DMS153 treated with DMSO at 0.1 percent for 48 hours (cell line): ENCODE data around the gene CBFA2T3.

Source experiments
- DNase-seq: peaks from one replicate; lab custom pipeline; 2025; ENCODE audit not compliant: unreplicated experiment; lab: John Stamatoyannopoulos, UW

Gene CBFA2T3

DNA sequence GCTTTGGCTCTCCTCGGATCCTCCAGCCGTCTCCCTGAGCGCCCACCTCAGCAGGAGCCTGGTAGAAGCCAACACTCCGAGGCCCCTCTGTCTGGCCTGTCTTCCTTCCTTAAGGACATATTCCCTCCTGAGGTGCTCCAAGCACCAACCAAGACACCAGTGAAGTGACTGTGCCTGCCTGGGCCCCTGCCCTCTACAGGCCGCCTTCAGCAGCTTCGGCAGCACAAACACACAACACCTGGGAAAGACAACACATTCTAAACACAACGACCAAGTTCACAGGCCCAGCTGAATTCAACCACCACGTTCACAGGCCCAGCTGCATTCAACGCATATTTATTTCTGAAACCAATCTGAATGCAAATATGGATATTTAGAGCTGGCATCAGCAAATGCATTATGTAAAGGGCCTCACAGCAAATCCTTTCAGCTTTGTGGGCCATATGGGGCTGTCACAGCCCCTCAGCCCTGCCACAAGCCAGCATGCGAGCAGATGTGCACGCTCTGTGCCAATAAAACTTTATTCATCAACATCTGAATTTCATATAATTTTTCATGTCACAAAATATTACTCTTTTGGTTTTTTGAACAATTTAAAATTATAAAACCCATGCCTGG, 132.5 kb downstream of the CBFA2T3 start:
- DNase-seq: no peak

- DNase-seq: no peak
Measured at GRCh38 chr16:88843256-88843655, 133.8 kb downstream of the CBFA2T3 start.

- DNase-seq: no peak
Measured at GRCh38 chr16:88842806-88843205, 134.2 kb downstream of the CBFA2T3 start.

- DNase-seq: no peak
Measured at GRCh38 chr16:88842308-88842756, 134.7 kb downstream of the CBFA2T3 start.

- no peak for DNase-seq
Measured at GRCh38 chr16:88841521-88842307, 135.3 kb downstream of the CBFA2T3 start.

DNA sequence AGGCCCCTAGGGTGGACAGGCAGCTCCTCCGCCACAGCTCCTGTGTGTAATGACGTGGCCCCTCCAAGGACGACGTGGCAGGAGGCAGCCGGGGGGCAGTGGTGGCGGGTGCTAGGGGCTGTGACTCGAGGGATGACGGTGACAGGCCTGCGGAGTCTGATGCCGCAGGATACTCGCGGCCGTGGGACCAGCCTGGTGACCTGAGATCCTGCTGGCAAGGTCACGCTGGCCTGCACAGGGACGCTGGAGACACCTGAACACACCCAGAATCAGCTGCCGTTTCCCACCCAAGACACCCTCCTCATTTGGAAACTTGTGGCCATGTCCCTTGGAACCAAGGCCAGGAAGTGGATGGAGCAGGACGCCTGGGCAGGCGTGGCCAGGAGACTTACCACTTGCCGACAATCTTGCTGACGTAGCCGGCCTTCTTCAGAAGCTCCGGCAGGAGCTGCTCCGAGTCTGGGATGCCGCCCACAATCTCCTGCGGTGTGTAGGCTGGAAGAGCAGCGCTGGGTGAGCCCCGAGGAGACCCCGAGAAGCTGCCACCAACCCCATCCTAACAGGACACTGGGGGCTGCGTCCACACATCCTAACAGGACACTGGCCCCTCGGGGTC, 136.3 kb downstream of the CBFA2T3 start:
- no peak for DNase-seq

DNA sequence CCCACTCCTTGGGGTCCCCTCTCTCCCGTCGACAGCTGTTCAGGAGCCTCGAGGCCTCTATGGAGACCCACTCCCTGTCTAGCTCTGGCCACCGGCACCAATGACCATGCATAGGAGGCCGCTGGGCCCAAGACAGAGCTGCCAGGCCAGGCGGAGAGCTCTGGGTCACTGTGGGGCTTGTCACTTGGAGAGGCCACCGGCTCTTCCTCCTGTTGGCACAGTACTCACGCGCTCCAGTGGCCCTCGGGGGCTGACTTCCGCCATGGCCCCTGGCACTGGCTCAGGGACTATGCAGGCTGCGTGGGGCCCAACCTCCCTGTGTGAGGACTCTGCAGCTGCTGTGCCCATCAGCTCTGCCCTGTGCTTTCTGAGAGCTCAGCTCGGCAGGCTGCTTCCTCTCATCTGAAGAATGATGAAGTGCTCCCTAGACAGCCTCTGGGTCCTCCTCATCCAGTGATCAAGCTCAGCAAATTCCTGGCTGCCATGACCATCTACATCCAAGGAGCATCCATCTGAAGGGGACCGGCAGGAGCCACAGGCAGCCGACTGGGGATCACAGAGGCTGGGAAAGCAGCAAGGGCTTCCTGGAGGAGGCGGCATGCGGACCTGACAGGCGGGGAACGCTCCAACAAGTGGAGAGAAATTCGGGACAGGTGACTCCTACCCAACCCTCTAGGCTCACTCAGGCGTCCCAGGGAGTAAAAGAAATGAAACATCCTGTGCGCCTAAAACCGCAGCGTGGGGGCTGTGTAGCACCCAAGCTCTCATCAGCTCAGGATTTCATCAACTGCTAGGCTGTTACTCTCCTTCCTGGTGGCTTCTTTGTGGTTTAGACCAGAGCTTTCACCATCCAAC, 137.0 kb downstream of the CBFA2T3 start:
- DNase-seq: no peak

- DNase-seq: no peak
Measured at GRCh38 chr16:88839026-88839529, 137.9 kb downstream of the CBFA2T3 start.

DNA sequence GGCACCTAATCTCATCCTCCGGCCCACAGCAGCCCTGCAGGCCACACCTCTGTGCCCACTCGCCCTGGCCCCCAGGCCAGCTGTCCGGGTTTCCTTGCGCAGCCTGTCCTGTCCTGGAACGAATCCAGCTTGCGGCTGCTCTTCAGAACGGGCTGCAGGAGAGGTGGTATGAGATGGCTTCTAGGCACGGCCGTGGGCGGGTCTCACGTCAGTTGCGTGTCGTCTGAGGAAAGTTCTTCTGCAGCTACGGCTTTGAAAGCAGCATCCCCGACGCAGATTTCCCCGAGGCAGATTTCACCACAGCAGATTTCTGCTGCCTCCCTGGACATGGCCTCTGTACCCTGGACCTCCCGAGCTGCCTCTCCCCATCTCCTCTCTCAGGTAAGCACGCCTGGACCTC, 138.4 kb downstream of the CBFA2T3 start:
- DNase-seq: no peak

GRCh38 chr16:88837806-88838205, 139.2 kb downstream of the CBFA2T3 start:
- no peak for DNase-seq

DNA sequence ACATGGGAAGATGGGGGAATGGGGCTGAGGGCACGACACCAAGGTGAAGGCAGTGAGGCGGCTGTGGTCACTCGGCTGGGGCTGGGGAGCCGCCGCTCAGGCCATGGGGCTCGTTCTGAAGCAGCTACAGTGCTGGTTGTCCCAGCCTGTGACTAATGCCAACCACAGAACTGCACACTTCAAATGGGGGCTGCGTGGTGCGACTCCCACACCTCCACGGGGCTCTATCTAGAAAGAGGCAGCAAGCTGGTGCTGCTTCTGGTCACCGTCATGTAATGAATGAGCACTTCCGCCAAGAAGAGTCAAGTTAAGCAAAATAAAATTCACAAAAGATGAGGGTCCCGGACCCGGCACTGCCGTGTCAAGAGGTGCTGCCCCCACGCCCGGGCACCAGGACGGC, 140.2 kb downstream of the CBFA2T3 start:
- DNase-seq: no peak

DNA sequence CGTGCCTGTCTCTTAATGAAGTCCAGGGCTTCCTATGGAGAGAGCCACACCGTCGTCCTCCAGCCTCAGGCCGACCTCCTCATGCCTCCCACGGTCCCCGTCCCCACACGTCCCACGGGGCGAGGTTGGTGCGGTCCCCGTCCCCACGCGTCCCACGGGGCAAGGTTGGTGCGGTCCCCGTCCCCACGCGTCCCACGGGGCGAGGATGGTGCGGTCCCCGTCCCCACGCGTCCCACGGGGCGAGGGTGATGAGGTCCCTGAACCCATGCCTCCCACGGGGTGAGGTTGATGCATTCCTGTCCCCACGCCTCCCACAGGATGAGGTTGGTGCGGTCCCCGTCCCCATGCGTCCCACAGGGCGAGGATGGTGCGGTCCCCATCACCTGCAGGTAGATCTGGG, 141.2 kb downstream of the CBFA2T3 start:
- DNase-seq: no peak

DNA sequence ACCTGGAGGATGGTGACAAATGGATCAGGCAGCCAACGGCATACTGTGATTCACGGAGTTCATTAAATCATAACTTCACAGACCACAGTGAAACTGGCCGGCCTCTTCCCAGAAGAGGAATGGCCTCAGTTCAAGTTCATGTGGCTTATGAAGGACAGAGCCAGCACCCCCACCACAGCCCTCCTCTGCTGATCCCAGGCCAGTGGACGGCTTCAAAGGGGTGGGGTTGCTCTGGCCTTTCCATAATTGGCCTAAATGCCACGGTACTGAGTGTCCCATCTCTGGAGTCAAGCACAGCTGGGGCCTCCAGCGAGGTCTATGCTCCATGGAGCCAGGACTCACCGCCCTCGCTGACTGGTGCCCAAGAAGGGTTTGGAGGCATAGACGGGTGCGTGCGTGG, 141.6 kb downstream of the CBFA2T3 start:
- DNase-seq: no peak

DNA sequence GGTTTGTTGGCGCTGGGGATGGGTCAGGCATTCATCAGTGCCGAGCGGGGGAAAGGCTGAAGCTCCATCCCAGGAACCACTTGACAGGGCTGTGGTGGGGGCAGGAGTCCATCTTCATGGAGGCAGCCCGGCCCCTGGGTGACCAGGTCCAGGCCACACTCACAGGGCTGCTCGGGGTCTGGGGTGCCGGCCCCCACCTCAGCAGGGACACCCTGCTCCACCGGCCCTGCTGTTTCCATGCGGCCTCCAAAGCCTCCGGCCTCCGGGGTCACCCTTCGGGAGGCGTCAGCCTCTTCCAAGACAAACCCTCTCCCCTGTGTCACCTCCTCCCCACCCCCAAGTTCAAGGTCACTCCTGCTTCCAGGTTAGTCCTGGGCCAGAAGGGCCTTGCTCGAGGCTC, 142.3 kb downstream of the CBFA2T3 start:
- DNase-seq: no peak

DNA sequence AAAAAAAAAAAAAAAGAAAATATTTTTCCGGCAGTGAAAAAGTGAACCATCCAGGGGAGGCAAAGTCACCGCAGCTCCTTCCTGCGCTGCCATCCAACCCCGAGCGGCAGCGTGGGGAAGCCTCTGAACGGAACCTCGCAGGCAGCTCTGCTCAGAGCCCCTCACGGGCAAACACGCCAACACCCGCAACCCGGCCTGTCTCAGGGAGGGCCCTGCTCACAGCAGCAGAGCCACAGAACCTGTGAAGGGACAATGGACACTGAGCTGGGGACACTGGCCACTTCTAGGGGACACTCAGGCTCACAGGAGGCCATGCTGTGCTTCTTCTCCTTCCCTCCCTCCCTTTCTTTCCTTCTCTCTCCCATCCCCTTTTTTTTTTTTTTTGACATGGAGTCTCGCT, 143.9 kb downstream of the CBFA2T3 start:
- no peak for DNase-seq

- no peak for DNase-seq
Measured at GRCh38 chr16:88831838-88832237, 145.2 kb downstream of the CBFA2T3 start.

DNA sequence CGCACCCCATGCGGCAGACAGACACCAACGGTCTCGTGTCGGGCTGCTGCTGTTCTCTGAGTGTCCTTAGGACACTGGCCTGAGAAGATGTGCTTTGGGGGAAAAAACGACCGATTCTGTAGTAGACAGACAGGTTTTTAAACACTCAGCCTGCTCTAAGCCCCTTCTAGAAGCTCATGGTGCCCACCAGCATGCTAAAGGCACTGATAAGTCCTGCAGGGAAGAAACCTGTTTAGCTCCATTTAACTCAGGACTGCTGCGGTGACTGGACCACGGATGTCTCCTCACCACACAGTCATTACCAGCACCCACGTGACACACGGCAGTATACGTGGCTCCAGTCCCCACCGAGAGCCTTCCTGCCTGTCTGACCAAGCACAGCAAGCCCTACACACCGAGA, 146.2 kb downstream of the CBFA2T3 start:
- DNase-seq: no peak

DNA sequence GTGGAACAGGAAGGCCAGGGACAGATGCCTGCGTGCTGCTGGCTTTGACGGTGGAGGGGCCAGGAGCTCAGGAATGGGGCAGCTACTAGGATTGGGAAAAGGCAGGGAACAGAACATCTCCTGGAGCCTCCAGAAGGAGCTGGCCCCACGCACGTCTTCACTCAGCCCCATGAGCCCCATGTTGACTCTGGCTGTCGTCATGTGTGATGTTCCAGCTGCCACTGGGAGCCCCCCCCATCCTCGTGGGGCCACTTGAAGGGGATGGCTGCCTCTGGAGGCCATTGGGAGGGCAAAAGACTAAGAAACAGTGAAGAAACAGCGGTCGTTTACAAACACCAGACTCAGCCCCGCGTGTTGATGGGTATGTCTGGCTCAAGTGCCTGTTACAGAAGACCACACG, 146.7 kb downstream of the CBFA2T3 start:
- DNase-seq: no peak

- no peak for DNase-seq
Measured at GRCh38 chr16:88828711-88829110, 148.3 kb downstream of the CBFA2T3 start.

GRCh38 chr16:88827727-88828126, 149.3 kb downstream of the CBFA2T3 start:
- DNase-seq: no peak
